ENCODE measurements around the gene GSK3A. TPM values are rescaled to one million over a fixed set of nuclear protein-coding genes. Genes with fewer than 3 reads are reported as not detected.

GSK3A gene
- total RNA-seq, 1 experiment from 2014 or later = 50.8 TPM

- Mint-ChIP-seq H3K27me3 (ENCODE audit: low read depth) (no peaks in the 10 kb centered on the region), H3K27ac (no peak overlapping the region), H3K4me3 (no peak overlapping the region), H3K9me3 (no peaks in the 10 kb centered on the region), H3K36me3 (no peaks in the 10 kb centered on the region), H3K4me1 (peaks cover 50% of the 10 kb centered on the region)
- ChIA-PET CTCF (interaction anchor here (0.5 to 7.8 kb wide), 7 partner anchors 15 to 99 kb away, joined by 3 to 239 read pairs (median 4); no protein-coding TSS in a partner anchor), POLR2A (interaction anchor here (0.6 to 3.6 kb wide), 4 partner anchors 8 to 54 kb away, joined by 3 to 28 read pairs (median 8); partner anchors contain the start of genes ERF and PRR19)
- DNase-seq (ENCODE audit: low spot score) = no peak
- ATAC-seq = no peak
- no peak for TF ChIP-seq STAT6 (CRISPR knock-in tag; conservative IDR thresholded peaks at IDR 0.05; ENCODE audit: low read depth)
- no peak for TF ChIP-seq IRF1 (CRISPR knock-in tag; IDR thresholded peaks at IDR 0.05)
- TF ChIP-seq HMGA2 (CRISPR knock-in tag; IDR thresholded peaks at IDR 0.05) = no peak
- no peak for TF ChIP-seq JUN (CRISPR knock-in tag; IDR thresholded peaks at IDR 0.05)
- no peak for TF ChIP-seq ATF6 (CRISPR knock-in tag; IDR thresholded peaks at IDR 0.05)
- TF ChIP-seq GRHL2 (CRISPR knock-in tag; IDR thresholded peaks at IDR 0.05; ENCODE audit: insufficient replicate concordance, severe bottlenecking) = no peak
- no peak for TF ChIP-seq ZBTB43 (CRISPR knock-in tag; IDR thresholded peaks at IDR 0.05)
- no peak for TF ChIP-seq USF1 (CRISPR knock-in tag; IDR thresholded peaks at IDR 0.05)
Observed at GRCh38 chr19:42247640-42248199, 5.3 kb upstream of the GSK3A start.

- ATAC-seq (no peak), DNase-seq (ENCODE audit: low spot score) (no peak)
- TF ChIP-seq USF1 (CRISPR knock-in tag; IDR thresholded peaks at IDR 0.05) (no peak), TEAD1 (CRISPR knock-in tag; IDR thresholded peaks at IDR 0.05) (no peak), CREM (CRISPR knock-in tag; IDR thresholded peaks at IDR 0.05) (no peak), ZNF512 (CRISPR knock-in tag; IDR thresholded peaks at IDR 0.05; ENCODE audit: borderline replicate concordance) (no peak), HMGA2 (CRISPR knock-in tag; IDR thresholded peaks at IDR 0.05) (no peak), OVOL2 (CRISPR knock-in tag; IDR thresholded peaks at IDR 0.05; ENCODE audit: borderline replicate concordance) (no peak), ZNF396 (CRISPR knock-in tag; IDR thresholded peaks at IDR 0.05; ENCODE audit: borderline replicate concordance) (no peak), SMAD4 (CRISPR knock-in tag; IDR thresholded peaks at IDR 0.05) (no peak), ZNF281 (CRISPR knock-in tag; IDR thresholded peaks at IDR 0.05) (no peak)
- Mint-ChIP-seq H3K4me1 (peaks cover 44% of the 10 kb centered on the region), H3K4me3 (no peak overlapping the region), H3K9me3 (no peaks in the 10 kb centered on the region), H3K27ac (peak overlapping the region; percentile 75), H3K36me3 (no peaks in the 10 kb centered on the region), H3K27me3 (ENCODE audit: low read depth) (no peaks in the 10 kb centered on the region)
- CTCF ChIA-PET = interaction anchor here (0.7 to 7.8 kb wide), 10 partner anchors 9 to 114 kb away, joined by 3 to 239 read pairs (median 4); no protein-coding TSS in a partner anchor
- POLR2A ChIA-PET = interaction anchor here (0.5 to 3.6 kb wide), 6 partner anchors 8 to 137 kb away, joined by 3 to 28 read pairs (median 4); partner anchors contain the start of genes ERF and PRR19
Observed at GRCh38 chr19:42246922-42247639, 4.7 kb upstream of the GSK3A start.

Data from WTC11 (cell line).